DMS53 (cell line): Measurements from ENCODE around the gene ABCD4.
"Not testable (repeated sequence)": the region's sequence is repeated elsewhere in the genome, so short reads cannot be mapped to it uniquely, and the experiment has no call there.

Experiments
- DNase-seq: peaks from one replicate; lab custom pipeline; 2025; lab: John Stamatoyannopoulos, UW

The ABCD4 gene

DNA sequence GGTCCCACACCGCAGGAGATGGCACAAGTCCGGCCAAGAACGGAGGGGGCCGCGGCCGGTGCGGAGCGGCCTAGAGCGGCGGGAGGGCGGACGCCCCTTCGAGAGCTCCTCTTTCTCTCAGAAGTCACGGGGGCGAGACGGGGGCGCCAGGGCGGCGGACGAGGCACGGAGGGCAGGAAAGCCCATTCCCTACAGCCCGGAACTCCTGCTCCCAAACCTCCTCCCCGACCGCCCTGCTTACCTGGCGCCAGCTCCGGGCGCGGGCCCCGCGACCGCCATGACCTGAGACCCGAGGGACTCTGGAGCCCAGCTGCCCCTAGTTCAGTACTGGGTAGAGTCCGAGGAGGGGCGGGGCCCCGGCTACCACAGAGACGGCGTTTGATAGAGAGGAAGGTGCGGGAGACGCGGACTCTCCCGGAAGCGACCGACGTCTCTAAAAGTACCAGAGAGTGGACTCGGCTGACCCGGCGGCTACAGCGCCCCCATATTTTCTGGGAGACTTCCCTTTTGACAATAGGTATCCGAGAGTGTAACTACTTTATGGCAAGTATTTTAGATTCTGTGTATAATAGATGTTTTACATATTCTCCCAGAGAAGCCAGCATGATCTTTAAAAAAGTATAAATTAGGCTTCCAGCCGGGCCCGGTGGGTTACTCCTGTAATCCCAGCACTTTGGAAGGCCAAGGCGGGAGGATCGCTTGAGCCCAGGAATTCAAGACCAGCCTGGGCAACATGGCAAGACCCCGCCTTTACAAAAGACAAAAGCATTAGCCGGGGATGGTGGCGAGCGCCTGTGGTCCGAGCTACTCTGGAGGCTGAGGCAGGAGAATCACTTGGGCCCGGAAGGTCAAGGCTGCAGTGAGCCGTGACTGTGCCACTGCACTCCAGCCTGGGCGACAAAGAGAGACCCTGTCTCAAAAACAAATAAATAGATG is at the start of gene ABCD4:
ABCD4 (minus strand) TSS at position 301 of the 936 bp plus-strand sequence; CDS start at position 279, 22 bp downstream.
- DNase-seq, result peak; percentile 95

DNA sequence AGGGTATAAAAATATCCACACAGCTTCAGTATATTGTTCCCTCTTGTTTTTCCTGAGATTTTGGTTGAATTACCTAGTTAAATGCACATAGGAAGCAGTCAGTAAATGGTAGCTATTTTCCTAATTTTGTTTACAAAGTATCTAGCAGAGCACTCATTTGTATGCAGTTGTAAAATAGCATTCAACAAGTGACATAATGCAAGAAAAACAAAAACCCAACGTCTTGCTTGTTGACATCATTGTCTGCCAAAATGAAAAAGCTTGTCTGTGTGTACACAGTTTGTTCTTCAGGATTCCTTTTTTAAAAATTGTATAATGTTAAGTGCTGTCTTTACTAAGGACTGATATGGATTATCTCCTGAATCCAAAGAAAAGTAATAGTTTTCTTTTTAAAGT is 48.2 kb upstream of the ABCD4 start:
- no peak for DNase-seq

DNA sequence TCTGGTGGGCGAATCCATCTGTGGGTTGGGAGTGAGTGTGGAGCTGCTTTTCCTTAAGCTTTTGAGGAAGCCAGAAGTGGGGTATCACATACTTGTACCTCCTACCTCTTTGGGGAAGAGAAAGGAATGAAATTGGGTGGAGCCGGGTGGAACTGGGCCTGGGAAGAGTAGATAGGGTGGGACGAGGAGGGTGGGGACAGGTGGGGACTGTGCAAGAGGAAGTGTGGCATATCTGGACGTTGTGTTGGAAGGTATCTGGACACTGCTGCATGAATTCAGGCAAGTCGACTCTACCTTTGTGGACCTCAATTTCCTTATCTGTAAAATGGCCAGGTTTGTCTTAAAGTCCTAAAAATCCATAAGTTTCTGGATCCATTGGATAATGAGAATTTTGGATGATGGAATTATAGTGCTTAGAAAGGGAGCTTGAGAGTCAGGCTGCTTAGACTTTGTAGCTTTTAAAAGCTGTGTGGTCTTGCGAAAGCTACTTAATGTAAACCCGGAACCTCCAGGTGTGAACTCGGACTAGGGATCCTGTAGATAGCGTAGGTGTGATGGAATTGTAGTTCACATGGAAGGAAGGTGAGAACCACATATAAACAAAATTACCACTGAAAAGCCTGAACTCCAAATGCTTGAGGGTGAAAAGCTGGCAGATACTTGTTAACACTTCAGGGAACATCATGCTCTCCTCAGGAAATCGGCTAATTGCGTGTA is 47.6 kb upstream of the ABCD4 start:
- no peak for DNase-seq

DNA sequence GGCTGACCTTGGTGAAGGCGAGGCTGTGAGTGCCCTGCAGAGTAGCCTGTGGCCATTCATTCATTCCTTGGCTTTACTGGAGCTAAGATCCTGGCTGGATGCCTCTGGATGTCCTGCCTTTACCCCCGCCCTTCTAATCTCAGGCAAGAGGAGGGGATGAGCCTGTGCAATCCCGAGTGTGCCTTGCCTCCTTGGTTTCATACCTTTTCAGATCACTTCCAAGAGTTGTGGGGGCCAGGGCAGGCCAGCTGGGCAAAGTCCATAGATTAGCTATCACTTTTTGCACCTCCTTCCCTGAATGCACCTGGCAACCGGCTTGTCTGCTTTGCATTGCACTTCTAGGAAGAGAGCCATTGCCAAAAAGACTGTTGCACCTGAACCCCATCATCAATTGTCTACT is 47.0 kb upstream of the ABCD4 start:
- DNase-seq, result no peak

DNA sequence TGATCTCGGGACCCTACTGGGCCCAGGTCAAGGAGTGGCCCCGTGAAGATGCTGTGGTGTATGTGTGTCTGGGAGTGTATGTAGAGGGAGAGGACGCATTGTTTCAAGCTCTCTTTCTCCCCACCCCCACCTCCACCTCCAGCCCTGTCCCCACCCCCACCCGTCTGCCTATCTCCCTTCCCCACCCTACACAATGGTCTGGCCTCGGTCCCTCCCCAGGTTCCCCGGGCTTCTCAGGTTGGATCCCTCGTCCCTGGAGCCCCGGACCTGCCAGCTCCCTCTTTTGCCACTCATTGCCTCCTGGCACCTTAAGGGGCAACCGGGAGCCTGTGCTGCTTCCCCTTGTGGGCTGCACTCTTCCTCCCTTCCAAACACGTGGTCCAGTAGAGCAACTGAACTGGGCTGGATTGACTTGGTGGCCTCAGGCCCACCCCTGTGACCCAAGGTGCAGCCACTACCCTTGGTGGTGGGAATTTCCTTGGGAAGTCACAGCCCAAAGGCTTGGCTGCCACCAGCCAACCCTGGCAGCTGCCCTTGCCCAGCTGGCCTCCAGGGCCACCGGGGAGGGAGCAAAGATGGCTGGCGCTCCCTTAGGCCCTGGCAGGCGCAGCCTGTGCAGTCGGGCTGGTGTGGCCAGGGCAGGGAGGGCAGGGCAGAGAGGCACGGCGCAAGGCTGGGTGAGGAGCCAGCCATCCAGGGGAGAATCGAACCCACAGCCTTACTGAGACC is 46.2 kb upstream of the ABCD4 start:
- DNase-seq, result no peak

DNA sequence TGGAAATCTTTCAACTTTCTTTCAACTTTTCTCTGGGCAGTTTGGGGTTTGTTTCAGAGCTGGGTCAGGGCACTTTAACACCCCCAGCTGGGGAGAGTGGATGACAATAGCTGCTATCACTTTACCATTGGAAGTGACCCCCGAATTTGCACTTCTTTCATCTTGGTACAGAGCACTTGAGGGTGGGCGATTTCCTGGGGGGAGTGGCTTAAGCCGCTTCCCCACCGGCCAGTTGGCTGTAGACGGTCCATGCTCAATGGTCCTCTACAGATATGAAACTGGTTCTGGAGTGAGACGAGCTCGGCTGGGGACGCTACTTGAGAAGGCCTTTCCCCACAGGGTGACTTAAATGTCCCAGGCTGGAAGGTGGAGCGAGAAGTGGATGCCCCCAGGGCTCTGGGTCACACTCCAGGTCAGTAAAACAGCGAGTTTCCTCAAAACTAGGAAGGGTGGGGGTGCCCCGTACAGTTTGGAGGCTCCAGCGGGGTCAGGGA is 45.6 kb upstream of the ABCD4 start, which contains the start of gene VRTN:
VRTN (plus strand) TSS at position 231 of the 494 bp plus-strand sequence. CDS start 8,313 bp downstream, outside the sequence.
- no peak for DNase-seq

DNA sequence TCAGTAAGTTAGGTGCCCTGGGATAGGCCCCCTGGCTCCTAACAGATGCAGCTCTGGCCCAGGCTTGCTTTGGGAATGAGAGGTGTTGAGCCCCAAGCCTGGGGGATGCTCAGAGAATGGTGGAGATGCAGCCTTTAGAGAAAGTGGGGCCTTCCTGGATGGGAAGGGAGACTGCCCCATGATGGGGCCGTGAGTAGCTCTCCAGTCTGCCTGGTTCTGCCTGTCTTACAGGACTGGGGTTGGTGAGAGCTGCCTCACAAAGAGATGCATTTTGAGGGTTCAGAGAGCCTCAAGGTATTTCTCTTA is 45.0 kb upstream of the ABCD4 start:
- no peak for DNase-seq

DNA sequence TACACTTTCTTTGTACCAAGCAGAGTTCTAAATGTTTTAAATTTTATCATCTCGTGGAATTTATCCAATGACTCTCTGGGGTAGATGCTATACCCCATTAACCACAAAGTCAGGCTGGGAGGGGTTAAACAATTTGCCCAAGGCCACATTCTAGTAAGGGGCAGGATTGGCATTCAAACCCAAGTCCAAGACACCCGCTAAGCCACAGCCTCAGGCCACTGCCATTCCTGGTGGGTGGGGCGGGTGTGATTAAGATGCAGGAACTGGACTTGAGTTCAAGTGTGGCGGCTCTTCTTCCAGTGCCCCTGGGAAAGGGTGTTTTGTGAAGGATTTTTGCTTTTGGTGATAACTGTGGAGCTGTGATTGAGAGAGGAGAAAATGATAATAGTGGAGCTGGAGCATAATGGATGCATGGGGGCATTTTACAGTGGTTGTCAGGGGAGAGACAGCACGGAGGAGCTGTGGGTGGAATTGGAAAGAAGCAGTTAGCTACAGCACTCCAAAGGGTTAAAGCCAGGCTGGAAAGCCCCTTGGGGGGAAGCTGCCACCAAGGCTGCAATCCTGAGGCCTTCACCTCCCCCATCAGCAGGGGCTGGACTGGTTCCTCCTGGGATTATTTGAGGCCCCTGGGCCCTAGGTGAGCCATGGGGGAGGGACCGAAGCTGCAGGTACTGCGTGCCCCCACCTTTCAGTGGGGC is 44.5 kb upstream of the ABCD4 start:
- DNase-seq, result no peak

DNA sequence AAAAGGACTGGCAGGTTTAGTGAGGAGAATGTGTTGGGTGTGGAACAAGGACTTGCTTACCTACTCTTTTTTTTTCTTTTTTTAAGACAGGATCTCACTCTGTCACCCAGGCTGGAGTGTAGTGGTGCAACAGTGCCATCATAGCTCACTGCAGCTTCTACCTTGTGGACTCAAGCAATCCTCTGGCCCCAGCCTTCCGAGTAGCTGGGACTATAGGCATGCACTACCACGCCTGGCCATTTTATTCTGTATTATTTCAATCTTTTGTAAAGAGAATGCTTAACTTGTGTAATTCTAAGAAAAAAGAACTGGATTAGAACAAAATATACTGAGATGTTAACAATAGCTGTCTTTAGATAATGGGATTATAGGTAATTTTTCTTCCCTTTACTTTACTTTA is 43.6 kb upstream of the ABCD4 start:
- DNase-seq, result peak; percentile 7

DNA sequence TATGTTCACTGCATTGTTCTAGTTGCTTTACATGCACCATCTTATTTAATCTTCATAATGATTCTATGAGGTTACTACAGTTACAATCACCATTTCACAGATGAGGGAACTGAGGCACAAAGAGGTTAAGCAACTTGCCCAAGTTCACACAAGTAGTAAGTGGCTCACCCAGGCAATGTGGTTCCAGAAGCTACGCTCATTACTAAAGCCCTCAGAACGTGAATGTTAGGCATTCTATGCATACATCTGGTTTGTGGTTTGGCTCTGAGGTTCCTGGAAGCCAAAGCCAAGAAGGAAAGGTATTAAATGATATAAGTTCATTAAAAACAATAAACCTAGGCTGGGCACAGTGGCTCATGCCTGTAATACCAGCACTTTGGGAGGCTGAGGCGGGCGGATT is 31.2 kb upstream of the ABCD4 start:
- DNase-seq, result no peak

DNA sequence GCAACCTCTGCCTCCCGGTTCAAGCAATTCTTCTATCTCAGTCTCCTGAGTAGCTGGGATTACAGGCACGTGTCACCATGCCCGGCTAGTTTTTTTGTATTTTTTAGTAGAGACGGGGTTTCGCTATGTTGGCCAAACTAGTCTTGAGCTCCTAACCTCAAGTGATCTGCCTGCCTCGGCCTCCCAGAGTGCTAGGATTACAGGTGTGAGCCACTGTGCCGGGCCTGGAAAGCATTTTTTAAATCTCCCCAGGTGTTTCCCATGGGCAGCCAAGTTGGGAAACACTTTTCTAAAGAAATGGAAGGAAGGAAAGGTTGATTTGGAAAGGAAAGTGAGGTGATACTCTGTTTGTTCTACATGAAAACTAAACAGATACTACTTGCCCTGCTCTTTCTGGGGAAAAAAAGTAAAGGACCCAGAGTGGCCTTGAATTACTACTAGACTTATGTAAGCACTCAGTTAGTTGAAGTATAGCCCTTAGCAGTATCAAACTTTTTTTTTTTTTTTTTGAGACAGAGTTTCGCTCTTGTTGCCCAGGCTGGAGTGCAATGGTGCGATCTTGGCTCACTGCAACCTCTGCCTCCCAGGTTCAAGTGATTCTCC is 27.3 kb upstream of the ABCD4 start:
- DNase-seq, result not testable (repeated sequence)

DNA sequence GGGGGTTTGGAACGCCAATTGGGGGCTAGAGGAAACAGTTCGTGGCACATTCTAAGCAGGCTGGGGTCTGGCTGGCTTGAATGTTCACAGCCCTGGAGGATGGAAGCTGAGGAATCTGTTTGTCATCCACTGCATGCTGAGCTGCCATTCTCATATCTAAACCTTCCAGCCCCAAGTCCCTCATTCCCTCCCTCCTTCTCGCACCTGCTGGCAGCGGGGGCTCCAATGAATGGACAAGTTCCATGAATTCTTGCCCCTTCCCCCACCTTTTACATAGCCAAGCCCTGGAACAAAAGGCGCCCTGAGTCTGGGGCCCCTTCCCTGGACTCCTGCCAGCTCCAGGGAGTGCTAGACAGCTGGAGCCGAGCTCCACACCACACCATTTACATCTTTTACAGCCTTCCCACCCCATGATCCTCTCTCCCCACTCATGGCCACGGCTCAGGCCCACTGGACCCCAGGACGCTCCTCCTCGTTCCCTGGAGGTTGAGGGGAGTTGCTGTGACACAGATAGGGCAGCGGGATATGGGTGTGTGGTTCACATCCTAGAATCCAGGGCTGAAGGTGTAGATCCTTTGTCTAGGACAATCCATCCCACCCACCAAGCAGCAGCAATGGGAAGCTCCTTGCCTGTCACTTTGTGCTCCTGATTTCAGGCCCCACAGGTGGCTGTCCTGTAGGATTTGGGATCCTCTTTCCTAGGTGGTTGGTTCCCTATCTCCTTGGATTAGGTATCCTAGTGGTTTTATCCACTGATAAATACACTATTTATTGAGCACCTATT is 23.8 kb upstream of the ABCD4 start:
- DNase-seq, result no peak

DNA sequence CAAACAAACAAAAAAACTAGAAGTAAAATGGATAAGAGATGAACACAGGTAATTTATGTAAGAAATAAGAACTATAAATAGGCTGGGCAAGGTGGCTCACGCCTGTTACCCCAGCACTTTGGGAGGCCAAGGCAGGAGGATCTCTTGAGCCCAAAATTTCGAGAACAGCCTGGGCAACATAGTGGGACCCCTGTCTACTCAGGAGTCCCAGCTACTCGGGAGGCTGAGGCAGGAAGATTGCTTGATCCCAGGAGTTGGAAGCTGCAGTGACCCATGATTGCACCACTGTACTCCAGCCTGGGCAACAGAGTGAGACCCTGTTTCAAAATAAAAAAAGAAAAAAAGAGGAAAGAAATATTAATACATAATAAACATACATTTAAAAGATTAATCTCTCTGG is 22.7 kb upstream of the ABCD4 start:
- no peak for DNase-seq

DNA sequence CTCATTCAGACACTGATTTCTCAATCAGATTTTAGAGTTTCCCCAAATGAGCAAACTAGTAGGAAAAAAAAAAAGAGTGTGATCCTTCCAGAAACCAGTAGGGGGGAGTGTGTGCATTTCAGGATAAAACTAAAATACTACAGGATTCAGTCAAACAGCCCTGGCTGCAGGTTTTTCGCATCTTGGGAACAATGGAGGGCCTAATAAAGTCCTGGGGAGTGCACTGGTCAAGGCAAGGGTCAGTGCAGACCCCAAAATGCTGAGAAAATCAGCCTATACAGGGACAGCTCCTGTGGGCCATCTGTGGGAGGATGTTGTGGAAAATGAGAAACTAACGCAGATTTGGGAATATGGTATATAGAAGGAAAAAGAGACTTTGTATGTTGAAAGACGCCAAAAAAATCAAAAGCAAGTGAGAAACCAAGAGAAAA is 22.2 kb upstream of the ABCD4 start:
- DNase-seq, result peak; percentile 50

DNA sequence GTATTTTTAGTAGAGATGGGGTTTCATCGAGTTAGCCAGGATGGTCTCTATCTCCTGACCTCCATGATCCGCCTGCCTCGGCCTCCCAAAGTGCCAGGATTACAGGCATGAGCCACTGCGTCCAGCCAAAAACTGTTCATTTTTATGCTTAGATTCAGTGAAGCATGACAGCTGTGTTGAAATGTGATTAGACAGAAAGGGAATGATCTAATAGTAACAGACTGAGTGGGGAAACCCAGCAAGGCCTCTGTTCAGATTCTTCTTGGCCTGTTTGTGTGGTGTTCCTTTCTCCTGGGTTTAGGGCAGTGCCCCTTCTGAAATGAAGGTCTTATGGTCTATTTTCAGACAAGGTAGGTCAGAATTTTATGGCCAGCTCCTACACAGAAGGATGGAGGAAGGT is 11.8 kb upstream of the ABCD4 start:
- DNase-seq, result no peak

DNA sequence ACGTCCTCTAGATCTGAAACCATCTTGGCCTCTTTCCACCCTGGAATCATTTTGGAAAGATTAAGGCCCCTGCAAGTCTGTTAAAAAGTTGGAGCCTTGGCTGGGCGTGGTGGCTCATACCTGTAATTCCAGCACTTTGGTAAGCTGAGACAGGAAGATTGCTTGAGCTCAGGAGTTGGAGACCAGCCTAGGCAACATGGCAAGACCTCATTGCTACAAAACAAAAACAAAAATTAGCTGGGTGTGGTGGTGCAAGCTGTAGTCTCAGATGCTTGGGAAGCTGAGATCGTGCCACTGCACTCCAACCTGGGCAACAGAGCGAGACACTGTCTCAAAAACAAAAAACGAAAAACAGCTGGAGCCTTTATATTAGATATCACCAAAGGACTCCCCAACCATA is 10.9 kb upstream of the ABCD4 start:
- no peak for DNase-seq

DNA sequence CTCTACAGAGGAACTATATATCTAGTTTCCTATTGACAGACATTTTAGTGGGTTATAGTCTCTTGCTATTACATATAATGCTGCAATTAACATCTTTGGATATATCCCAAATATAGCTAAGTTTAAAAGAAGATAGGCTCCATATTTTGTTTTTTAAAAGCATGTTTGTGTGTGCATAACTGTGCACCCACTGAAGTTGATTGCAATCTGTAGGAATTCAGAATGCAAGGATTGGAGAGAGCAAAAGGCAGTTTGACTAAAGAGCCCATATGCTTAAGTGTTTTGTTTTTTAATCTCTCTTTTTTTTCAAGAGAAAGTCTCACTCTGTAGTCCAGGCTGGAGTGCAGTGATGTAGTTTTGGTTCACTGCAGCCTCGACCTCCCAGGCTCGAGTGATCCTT is 9.4 kb upstream of the ABCD4 start:
- DNase-seq, result no peak

DNA sequence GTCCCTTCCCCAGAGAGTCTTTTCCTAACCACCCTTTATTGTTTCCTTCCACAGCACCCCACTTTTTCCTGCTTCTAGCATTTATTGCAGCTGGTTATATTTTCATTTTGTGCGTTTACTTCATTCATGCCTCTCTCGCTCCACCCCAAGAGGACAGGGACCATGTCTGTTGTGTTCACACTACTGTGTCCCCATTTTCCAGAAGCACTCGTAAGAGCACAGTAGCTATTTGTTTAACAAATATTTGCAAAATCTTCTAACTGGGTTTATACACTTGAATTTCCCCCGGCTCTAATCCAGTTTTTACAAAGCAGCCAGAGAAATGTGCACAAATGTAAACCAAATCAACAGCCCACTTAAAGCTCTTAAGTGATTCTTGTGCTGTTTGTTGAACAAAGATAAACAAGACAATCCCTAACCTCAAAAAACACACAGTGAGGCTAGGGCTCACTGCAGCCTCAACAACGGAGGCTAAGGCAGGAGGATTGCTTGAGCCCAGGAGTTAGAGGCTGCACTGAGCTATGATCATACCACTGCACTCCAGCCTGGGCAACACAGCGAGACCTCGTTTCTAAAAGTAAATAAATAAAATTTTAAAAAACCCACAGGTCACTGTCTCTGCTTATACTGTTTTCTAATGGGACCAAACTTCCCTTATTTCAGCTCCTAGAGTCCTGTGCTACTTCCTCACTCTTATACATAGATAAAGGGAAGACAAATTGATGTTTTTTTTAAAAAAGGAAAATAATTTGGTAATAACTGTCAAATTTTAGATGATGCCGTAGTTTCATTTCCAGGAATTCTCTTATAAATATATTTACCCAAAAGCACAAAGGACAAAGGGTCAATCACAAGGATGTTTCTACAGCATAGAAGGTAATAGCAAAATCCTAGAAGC is 6.6 kb upstream of the ABCD4 start:
- peak; percentile 86 for DNase-seq

DNA sequence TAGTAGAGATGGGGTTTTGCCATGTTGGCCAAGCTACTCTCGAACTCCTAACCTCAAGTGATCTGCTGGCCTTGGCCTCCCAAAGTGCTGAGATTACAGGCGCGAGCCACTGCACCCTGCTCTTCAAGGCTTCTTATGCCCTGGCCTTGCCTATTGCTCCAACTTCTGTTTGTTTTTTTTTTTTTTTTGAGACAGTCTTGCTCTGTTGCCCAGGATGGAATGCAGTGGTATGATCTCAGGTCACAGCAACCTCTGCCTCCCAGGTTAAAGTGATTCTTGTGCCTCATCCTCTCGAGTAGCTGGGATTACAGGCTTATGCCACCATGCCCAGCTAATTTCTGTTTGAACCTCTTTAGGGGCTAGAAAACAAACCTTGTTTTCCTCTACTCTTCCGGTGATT is 6.0 kb upstream of the ABCD4 start:
- peak; percentile 54 for DNase-seq
